Thyroid gland (tissue), 4 donors: Measurements from ENCODE around the gene ISG15. TPM values are rescaled to one million over a fixed set of nuclear protein-coding genes. Genes with fewer than 3 reads are reported as not detected.

Experiments used
- DNase-seq, 2 donors: peaks; one replicate each; pipeline ENCODE4 v3.0.0-alpha.2; 2019
- H3K27ac ChIP-seq, 3 donors: fragments of 200-600 bp; sonication (generic); 1 replicate in 2 of 3; 2 replicates in 1 of 3; pipeline ENCODE4 v1.5.1; 2016 to 2019; ENCODE audit warnings: mild to moderate bottlenecking in 1 of 3, moderate library complexity in 1 of 3
- H3K27me3 ChIP-seq: fragments of 200-600 bp; sonication (generic); one replicate; pipeline ENCODE4 v1.5.1; 2019
- H3K36me3 ChIP-seq, 2 donors: fragments of 200-600 bp; sonication (generic); one replicate each; pipeline ENCODE4 v1.5.1; 2016 to 2019
- H3K4me1 ChIP-seq, 2 donors: fragments of 200-600 bp; sonication (generic); one replicate each; pipeline ENCODE4 v1.5.1; 2017 to 2019
- H3K4me3 ChIP-seq, 3 donors: fragments of 200-600 bp; sonication (generic); replicated peaks in 1 of 3; 1 replicate in 2 of 3; 2 replicates in 1 of 3; pipeline ENCODE4 v1.5.1; 2016; ENCODE audit warnings: mild to moderate bottlenecking in 1 of 3
- H3K9me3 ChIP-seq: fragments of 200-600 bp; sonication (generic); one replicate; pipeline ENCODE4 v1.5.1; 2017
- POLR2A ChIP-seq, 2 donors: fragments of 450-650 bp; IDR thresholded peaks; one replicate each; pipeline ENCODE4 v1.6.1; 2017; ENCODE audit warnings: antibody characterized with exemption in 2 of 2, mild to moderate bottlenecking in 2 of 2, moderate library complexity in 1 of 2
- WGBS, 2 donors: methylation state at CpG; one replicate each; pipeline ENCODE4 v1.1.5; 2017; 5-methylcytosine and 5-hydroxymethylcytosine counted together
- intact Hi-C: fragments of 100-400 bp; cut with DNase I; formaldehyde crosslinking; loops from one replicate; pipeline ENCODE4 v1.15.1; 2023
- total RNA-seq, 4 donors: library from RNA; depleted of rRNA; stranded (reverse); fragments of >200 nt; gene quantifications; one replicate each; pipeline ENCODE4 v1.2.3, GENCODE V29; 2016
- TF ChIP-seq, protein P1 (sequence below), 6 experiments: fragments of 200-600 bp in 3 of 6; fragments of 450-650 bp in 3 of 6; sonication (generic) in 3 of 6; IDR thresholded peaks; one replicate each; pipeline ENCODE4 v1.5.1; 2016 to 2019; ENCODE audit warnings: antibody characterized with exemption in 6 of 6, mild to moderate bottlenecking in 2 of 6, inconsistent platforms in 1 of 6, moderate library complexity in 1 of 6

Gene ISG15
- total RNA-seq, 4 donors from 2014 or later = 18.5 to 57.5 (median 37.8) TPM

DNA sequence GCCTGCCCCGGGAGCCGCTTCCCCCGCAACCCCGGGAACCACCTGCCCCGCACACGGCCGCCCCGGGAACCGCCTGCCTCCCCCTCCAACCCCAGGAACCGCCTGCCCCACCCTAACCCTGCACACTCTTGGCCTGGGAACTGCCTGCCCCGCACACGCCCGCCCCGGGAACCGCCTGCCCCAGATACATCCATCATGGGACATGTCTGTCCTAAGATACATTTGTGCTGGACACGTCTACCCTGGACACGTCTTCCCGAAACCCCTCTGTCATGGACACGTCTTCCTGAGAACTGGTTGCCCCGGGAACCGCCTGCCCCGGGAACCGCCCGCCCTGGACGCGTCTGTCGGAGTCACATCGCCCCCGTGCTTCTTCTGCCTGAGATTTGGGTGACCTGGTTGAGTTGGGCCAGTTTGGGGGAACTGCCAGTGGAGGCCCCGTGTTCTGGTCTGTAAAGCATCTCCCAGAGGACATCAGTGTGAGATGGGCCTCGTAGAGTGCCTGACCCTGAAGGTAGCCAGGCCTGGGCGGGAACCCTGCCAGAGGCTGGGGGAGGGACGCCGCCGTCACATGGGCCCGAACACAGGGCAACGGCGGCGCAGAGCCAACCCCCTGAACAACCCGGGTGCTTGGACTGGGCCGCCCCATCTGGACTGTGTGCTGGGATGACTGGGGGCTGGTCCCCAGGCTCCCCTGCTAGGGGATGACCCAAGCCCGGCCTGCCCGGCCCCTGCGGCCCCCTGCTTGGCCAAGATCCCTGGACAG lies 35.0 kb upstream of the ISG15 start:
- TF ChIP-seq, protein P1, sequence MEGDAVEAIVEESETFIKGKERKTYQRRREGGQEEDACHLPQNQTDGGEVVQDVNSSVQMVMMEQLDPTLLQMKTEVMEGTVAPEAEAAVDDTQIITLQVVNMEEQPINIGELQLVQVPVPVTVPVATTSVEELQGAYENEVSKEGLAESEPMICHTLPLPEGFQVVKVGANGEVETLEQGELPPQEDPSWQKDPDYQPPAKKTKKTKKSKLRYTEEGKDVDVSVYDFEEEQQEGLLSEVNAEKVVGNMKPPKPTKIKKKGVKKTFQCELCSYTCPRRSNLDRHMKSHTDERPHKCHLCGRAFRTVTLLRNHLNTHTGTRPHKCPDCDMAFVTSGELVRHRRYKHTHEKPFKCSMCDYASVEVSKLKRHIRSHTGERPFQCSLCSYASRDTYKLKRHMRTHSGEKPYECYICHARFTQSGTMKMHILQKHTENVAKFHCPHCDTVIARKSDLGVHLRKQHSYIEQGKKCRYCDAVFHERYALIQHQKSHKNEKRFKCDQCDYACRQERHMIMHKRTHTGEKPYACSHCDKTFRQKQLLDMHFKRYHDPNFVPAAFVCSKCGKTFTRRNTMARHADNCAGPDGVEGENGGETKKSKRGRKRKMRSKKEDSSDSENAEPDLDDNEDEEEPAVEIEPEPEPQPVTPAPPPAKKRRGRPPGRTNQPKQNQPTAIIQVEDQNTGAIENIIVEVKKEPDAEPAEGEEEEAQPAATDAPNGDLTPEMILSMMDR (IDR thresholded peaks at IDR 0.05) = no peak
- no peak for TF ChIP-seq POLR2A (IDR thresholded peaks at IDR 0.05)
- 86 to 90% methylated on average over 21 of the region's 44 CpGs for WGBS, 2 donors
- intact Hi-C loops = loop anchor here (10.0 kb wide), 1 partner anchor 317 kb away; no protein-coding TSS in a partner anchor
- Histone ChIP-seq H3K4me3 (no peak overlapping the region), H3K27ac (no peak overlapping the region), H3K27me3 (no peaks in the 10 kb centered on the region), H3K9me3 (no peaks in the 10 kb centered on the region), H3K4me1 (peaks cover 4 to 14% of the 10 kb centered on the region in 2 donors), H3K36me3 (no peaks in the 10 kb centered on the region)
- DNase-seq = no peak

DNA sequence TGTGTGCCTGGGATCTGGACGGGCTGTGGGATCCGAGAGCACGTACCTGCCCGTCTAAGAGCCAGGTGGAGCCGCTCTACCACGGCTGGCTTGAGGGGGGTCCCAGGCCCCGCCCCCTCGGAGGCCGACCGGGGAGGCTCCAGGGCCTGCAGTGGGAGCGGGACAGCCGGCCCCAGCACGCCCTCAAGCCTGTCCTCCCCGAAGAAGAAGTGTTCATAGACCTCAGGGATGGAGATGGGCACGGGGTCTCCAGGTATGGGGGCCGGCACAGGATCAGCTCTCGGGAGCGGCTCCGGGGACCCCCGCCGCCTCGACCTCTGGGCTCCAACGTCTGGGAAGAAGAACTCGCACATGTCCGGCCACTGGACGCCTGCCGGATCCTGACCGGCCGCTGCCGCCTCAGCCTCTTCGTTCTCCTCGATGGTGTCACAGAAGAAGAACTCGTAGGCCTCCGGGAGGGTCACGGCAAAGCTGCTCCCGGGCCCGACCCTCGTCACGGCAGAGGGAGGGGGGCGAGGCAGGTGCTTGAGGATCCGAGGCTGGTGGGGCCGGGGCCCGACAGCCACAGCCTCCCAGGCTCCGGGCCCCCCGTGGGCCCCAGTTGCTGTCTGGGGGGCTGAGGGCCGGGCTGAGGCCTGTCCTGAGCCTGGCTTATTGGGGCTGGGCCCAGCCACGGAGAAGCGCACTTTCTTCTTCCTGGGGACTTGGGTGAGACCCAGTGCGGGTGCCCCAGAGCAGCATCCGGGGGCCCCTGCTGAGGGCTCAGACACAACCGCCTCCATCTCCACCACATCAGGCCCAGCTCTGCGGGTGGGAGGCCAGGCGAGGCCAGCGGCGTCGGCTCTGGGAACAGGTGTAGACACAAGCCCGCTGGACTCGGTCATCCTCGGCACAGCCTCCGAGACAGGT lies 34.2 kb upstream of the ISG15 start:
- Histone ChIP-seq H3K36me3 (no peaks in the 10 kb centered on the region), H3K4me1 (peaks cover 0 to 9% of the 10 kb centered on the region in 2 donors), H3K9me3 (no peaks in the 10 kb centered on the region), H3K27me3 (no peaks in the 10 kb centered on the region), H3K27ac (no peak overlapping the region), H3K4me3 (no peak overlapping the region)
- intact Hi-C loops = loop anchor here (10.0 kb wide), 1 partner anchor 316 kb away; no protein-coding TSS in a partner anchor
- 91 to 93% methylated on average over 16 to 36 of the region's 60 CpGs for WGBS, 2 donors
- TF ChIP-seq, protein P1 (IDR thresholded peaks at IDR 0.05) = no peak
- no peak for TF ChIP-seq POLR2A (IDR thresholded peaks at IDR 0.05)
- DNase-seq = no peak

DNA sequence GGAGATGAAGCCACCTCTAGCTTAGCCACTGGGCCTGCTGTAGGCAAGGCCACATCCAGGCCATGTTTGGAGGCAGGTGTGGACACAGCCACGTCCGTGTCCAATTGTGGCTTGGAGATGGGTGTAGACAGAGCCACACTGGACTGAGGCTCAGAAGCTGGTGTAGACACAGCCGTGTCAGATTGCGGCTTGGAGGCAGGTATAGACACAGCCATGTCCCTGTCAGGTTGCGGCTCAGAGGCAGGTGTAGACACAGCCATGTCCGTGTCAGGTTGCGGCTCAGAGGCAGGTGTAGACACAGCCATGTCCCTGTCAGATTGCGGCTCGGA lies 33.6 kb upstream of the ISG15 start:
- Histone ChIP-seq H3K4me1 (peaks cover 0 to 9% of the 10 kb centered on the region in 2 donors), H3K9me3 (no peaks in the 10 kb centered on the region), H3K36me3 (no peaks in the 10 kb centered on the region), H3K4me3 (no peak overlapping the region), H3K27ac (no peak overlapping the region), H3K27me3 (no peaks in the 10 kb centered on the region)
- intact Hi-C loops = loop anchor here (10.0 kb wide), 1 partner anchor 315 kb away; no protein-coding TSS in a partner anchor
- TF ChIP-seq, protein P1 (IDR thresholded peaks at IDR 0.05) = no peak
- TF ChIP-seq POLR2A (IDR thresholded peaks at IDR 0.05) = no peak
- WGBS, 2 donors = 89 to 97% methylated on average over 4 to 8 of the region's 9 CpGs
- DNase-seq = no peak

DNA sequence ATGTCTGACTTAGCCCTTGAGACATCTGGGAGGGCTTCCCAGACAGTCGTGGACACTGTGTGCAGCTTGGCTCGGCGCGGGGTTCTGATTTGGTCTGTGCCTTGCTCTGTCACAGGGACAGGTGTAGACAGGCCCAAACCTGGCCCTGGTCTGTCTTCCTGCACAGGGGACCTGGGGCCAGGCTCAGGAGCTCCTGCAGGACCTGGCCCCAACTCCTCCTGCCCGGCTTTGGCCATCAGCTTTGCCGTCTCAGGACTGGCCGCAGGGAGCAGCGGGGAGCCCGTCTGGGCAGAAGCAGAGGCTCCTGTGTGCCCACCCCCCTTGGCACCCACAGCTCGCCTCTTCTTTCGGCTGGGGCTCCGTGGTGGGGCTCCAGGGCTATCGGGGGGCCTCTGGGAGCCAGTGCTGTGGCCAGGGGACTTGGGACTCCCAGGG lies 33.1 kb upstream of the ISG15 start:
- Histone ChIP-seq H3K9me3 (no peaks in the 10 kb centered on the region), H3K4me1 (peaks cover 0 to 9% of the 10 kb centered on the region in 2 donors), H3K27ac (no peak overlapping the region), H3K4me3 (no peak overlapping the region), H3K27me3 (no peaks in the 10 kb centered on the region), H3K36me3 (no peaks in the 10 kb centered on the region)
- TF ChIP-seq POLR2A (IDR thresholded peaks at IDR 0.05) = no peak
- TF ChIP-seq, protein P1 (IDR thresholded peaks at IDR 0.05) = no peak
- WGBS, 2 donors = 60% methylated on average over 1 of the region's 13 CpGs; no CpG with 5 or more reads in 1 of the 2 donors
- intact Hi-C loops = no loop called here
- DNase-seq = no peak
